HUES48 (cell line): ENCODE data around the gene RBM11.
"Not testable (repeated sequence)": the region's sequence is repeated elsewhere in the genome, so short reads cannot be mapped to it uniquely, and the experiment has no call there.

ENCODE experiments used
- H3K27ac ChIP-seq: one replicate; pipeline ENCODE4 v1.7.0; 2013; ENCODE audit warnings: low read depth, low read length, inconsistent platforms
- H3K27me3 ChIP-seq: 2 replicates; pipeline ENCODE4 v1.6.1; 2013; ENCODE audit warnings: mild to moderate bottlenecking, low read length; ENCODE audit not compliant: control insufficient read depth, insufficient read depth
- H3K36me3 ChIP-seq: 2 replicates; pipeline ENCODE4 v1.6.1; 2013; ENCODE audit warnings: low read length; ENCODE audit not compliant: control insufficient read depth, insufficient read depth
- H3K4me1 ChIP-seq: 2 replicates; pipeline ENCODE4 v1.6.1; 2013; ENCODE audit warnings: mild to moderate bottlenecking, low read length; ENCODE audit not compliant: control insufficient read depth, insufficient read depth
- H3K4me3 ChIP-seq: 2 replicates; pipeline ENCODE4 v1.5.1; 2013; ENCODE audit warnings: mild to moderate bottlenecking, low read depth, low read length
- H3K9ac ChIP-seq: 2 replicates; pipeline ENCODE4 v1.6.1; 2013; ENCODE audit warnings: mild to moderate bottlenecking, low read depth, low read length, moderate library complexity
- H3K9me3 ChIP-seq: 2 replicates; pipeline ENCODE4 v1.6.1; 2013; ENCODE audit warnings: low read length; ENCODE audit not compliant: control insufficient read depth, insufficient read depth

Gene RBM11, protein sequence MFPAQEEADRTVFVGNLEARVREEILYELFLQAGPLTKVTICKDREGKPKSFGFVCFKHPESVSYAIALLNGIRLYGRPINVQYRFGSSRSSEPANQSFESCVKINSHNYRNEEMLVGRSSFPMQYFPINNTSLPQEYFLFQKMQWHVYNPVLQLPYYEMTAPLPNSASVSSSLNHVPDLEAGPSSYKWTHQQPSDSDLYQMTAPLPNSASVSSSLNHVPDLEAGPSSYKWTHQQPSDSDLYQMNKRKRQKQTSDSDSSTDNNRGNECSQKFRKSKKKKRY

DNA sequence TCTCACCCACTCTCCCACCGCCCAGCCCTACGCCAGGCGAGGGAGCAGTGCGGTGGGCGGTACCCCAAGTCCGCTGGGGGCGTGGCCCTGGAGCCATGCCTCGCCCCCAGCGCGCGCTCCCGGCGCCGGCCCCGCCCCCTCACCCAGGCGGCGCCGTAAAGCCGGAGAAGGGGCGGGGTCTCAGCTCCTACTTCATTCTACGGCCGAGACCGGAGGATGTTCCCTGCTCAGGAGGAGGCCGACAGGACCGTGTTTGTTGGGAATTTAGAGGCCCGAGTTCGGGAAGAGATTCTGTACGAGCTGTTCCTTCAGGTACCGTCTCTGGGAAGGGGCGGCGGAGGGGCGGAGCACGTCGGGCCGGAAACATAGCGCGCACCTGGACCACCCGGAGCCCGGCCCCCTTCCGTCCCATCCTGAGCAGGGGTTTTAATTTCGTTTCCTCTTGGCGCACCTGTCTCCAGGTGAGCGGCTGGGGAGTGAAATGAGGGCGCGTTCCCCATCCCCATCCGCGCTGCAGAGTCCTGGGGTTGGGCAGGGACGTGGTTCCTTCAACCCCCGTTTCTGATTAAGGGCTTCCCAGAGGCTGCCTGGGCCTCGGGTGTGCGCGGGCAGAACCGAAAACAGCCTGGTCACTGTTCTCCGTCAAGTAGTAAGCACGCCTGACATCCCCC, at the start of gene RBM11:
Gene RBM11 (plus strand): TSS at position 187 of the 671 bp plus-strand sequence. CDS start 30 bp downstream, at position 217.
- peak within 1 kb of the TSS; percentile 46 for H3K9ac ChIP-seq
- peak within 1 kb of the TSS; percentile 54 for H3K27ac ChIP-seq
- no peaks in the 10 kb centered on the region for H3K27me3 ChIP-seq
- H3K4me1 ChIP-seq: peaks cover 13% of the 10 kb centered on the region; the same call in 1 of the 2 replicates
- no peaks in the 10 kb centered on the region for H3K9me3 ChIP-seq
- H3K4me3 ChIP-seq: peak within 1 kb of the TSS; percentile 99
- H3K36me3 ChIP-seq: no peaks in the 10 kb centered on the region

DNA sequence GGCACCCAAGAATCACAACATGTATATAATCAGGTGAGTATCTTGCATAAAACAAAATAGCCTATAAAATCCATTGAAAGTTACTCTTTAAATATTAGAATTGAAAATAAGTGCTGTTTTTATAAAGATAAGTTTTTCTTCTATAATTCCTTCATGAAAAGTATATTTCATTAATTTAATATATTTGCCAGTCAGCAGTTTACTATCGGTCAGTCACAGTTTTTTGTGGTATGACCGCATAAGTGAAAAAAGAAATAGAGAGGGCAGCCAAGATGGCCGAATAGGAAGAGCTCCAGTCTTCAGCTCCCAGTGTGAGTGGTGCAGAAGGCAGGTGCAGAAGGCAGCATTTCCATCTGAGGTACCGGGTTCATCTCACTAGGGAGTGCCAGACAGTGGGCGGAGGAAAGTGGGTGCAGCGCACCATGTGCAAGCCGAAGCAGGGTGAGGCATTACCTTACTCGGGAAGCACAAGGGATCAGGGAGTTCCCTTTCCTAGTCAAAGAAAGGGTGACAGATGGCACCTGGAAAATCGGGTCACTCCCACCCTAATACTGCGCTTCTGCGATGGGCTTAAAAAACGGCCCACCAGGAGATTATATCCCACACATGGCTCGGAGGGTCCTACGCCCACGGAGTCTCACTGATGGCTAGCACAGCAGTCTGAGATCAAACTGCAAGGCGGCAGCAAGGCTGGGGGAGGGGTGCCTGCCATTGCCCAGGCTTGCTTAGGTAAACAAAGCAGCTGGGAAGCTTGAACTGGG, 49.3 kb upstream of the RBM11 start:
- not testable (repeated sequence) for H3K36me3 ChIP-seq, H3K9ac ChIP-seq, H3K4me1 ChIP-seq, H3K27ac ChIP-seq, H3K27me3 ChIP-seq, H3K4me3 ChIP-seq
- H3K9me3 ChIP-seq: peaks cover 42% of the 10 kb centered on the region

DNA sequence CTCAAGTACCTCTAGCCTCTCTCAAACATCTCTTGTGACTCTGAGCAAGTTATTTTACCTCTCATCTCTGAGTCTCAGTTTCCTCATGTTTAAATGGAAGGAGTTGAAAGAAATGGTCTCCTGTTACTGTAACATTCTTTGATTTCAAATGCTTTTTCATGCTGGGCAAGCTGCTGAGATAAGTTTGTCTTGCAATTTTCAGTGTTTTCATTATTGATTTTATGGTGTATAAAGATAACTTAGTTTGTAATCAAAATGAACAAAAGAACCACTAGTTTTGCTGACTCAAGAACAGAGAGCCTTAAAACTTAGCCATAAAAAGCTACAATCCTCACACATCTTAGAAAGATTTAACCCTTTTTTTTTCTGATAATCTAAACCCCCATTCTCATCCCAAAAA, 9.7 kb upstream of the RBM11 start:
- Histone ChIP-seq H3K4me1 (no peaks in the 10 kb centered on the region), H3K27me3 (no peaks in the 10 kb centered on the region), H3K4me3 (no peak overlapping the region), H3K9ac (no peak overlapping the region), H3K9me3 (peaks cover 3% of the 10 kb centered on the region; the same call in 1 of the 2 replicates), H3K27ac (no peak overlapping the region), H3K36me3 (no peaks in the 10 kb centered on the region)

DNA sequence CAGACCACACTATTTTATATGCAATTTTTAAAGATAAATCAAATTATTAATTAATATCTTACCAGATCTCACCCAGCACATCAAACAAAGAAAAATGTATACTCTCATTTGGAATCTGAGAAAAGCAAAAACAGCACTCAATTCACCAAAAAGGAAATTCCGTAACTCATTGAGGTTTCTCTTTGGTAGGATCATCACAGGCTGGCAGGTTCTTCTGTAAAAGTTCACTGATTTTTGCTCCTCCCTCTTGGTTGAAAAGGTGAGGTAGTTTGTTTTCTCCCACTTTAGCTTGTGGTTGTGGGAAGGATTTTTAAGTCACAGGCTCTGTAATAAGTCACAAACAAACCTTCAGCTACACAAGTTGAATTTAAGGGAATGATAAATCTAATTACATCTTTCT, 5.2 kb upstream of the RBM11 start, which contains the start of gene LIPI:
Gene LIPI (minus strand): TSS at position 218 of the 400 bp plus-strand sequence. CDS start 110 bp downstream, at position 108.
- no peak within 1 kb of the TSS for H3K27ac ChIP-seq

DNA sequence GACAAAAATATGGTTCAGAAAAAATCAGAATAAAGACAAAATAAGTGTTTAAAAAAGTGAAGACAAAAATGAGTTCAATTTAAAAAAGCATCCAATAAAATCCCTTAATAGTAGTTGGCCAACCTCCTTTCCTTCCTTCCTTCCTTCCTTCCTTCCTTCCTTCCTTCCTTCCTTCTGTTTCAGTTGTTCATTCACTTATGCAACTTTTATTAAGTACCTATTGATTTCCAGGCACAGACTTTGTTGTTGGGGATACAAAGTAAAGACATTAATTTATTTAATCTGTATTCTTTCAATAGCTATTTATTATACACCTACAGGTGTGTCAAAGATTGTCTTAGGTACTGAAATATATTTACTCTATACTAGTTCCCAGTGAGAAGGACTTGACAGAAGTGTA, 2.8 kb upstream of the RBM11 start:
- Histone ChIP-seq H3K36me3 (no peaks in the 10 kb centered on the region), H3K27me3 (no peaks in the 10 kb centered on the region), H3K4me3 (no peak overlapping the region), H3K9ac (no peak overlapping the region), H3K9me3 (no peaks in the 10 kb centered on the region), H3K4me1 (peaks cover 6% of the 10 kb centered on the region; the same call in 1 of the 2 replicates), H3K27ac (no peak overlapping the region)

More for the DNA sequence above, 5.2 kb upstream of the RBM11 start, which contains the start of gene LIPI:
- H3K9ac ChIP-seq: no peak within 1 kb of the TSS
- no peaks in the 10 kb centered on the region for H3K4me1 ChIP-seq
- no peaks in the 10 kb centered on the region for H3K36me3 ChIP-seq
- no peaks in the 10 kb centered on the region for H3K9me3 ChIP-seq
- no peak within 1 kb of the TSS for H3K4me3 ChIP-seq
- H3K27me3 ChIP-seq: no peaks in the 10 kb centered on the region

DNA sequence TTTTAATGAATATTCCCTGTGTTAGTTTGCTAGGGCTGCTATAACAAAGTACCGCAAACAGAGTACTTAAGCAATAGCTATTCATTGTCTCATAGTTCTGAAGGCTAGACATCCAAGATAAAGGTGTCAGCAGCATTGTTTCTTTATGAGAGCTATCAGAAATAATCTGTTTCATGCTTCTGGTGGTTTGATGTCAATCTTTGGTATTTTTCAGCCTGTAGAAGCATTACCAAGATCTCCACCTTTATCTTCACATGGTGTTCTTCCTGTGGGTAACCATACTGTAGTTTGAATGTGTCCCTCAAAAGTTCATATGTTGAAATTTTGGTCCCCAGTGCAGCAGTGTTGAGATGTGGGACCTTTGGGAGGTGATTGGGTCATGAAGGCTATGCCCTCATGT, 7.4 kb downstream of the RBM11 start:
- H3K9ac ChIP-seq: no peak overlapping the region
- no peak overlapping the region for H3K4me3 ChIP-seq
- H3K4me1 ChIP-seq: peaks cover 6% of the 10 kb centered on the region; the same call in 1 of the 2 replicates
- H3K9me3 ChIP-seq: no peaks in the 10 kb centered on the region
- H3K27me3 ChIP-seq: no peaks in the 10 kb centered on the region
- no peaks in the 10 kb centered on the region for H3K36me3 ChIP-seq
- no peak overlapping the region for H3K27ac ChIP-seq

DNA sequence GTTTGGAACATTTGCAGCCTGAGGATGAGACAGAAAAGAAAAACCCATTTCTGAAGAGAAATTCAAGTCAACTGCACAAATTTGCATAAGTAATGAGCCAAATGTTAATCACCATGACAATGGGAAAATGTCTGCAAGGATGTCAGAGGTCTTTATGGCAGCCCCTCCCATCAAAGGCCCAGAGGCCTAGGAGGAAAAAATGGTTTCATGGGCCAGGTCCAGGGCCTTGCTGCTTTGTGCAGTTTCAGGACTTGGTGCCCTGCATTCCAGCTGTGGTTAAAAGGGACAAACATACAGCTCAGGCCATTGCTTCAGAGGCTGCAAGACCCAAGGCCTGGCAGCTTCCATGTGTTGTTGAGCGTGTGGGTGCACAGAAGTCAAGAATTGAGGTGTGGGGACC, 13.4 kb downstream of the RBM11 start:
- Histone ChIP-seq H3K4me1 (no peaks in the 10 kb centered on the region), H3K9me3 (peaks cover 24% of the 10 kb centered on the region), H3K4me3 (no peak overlapping the region), H3K27ac (no peak overlapping the region), H3K27me3 (no peaks in the 10 kb centered on the region), H3K36me3 (no peaks in the 10 kb centered on the region), H3K9ac (no peak overlapping the region)

DNA sequence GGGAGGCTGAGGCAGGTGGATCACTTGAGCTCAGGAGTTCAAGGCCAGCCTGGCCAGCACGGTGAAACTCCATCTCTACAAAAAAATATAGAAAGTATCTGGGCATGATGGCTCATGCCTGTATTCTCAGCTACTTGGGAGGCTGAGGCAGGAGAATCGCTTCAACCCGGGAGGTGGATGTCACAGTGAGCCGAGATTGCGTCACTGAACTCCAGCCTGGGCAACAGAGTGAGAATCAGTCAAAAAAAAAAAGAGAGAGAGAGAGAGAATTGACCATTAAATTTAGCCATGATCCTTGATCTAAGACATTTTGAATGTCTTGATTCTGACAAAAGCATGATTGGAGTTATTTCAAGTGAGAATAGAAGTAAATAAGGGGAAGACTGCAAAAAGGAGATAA, 19.1 kb downstream of the RBM11 start:
- Histone ChIP-seq H3K27me3 (no peaks in the 10 kb centered on the region), H3K9ac (no peak overlapping the region), H3K36me3 (no peaks in the 10 kb centered on the region), H3K27ac (no peak overlapping the region), H3K9me3 (peaks cover 10% of the 10 kb centered on the region), H3K4me3 (no peak overlapping the region), H3K4me1 (peaks cover 8% of the 10 kb centered on the region; the same call in 1 of the 2 replicates)

DNA sequence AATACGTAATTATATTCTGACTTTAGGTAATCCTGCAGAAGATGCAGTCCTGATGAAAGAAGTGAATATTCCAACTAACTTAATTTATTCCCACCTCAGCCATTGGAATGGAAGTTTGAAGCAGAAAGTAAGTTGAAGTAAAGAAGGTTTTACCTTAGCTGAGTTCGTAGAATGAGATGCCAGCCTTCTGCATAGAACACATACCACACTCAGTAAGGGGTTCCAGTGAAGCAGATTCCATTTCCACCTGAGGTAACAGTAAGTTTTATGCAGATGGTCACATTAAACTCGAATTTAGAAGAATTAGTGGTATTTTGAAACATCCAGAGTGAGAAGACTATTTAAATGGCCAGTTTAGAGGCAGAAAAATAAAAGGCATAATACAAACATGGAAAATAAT, 20.2 kb downstream of the RBM11 start:
- no peak overlapping the region for H3K4me3 ChIP-seq
- H3K9me3 ChIP-seq: peaks cover 5% of the 10 kb centered on the region
- no peak overlapping the region for H3K27ac ChIP-seq

DNA sequence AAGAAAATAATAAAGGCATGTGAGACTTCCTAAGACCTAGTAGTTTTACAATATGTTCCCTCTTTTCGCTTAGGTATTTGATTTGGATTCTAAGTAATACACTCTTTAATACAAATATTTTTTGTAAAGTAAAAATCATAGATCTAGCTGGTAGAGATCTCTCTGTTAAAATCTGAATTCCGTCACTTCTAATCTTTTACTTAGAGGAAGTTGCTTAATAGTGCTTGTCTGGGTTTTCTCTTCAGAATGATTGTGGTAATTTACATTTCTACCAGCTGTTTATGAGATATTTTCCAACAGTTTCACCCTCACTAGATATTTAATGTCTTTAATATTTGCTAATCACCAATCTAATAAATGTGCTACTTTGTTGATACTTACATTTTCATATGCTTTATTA, 23.3 kb downstream of the RBM11 start:
- peaks cover 13% of the 10 kb centered on the region; the same call in 1 of the 2 replicates for H3K4me1 ChIP-seq
- no peaks in the 10 kb centered on the region for H3K9me3 ChIP-seq
- H3K27me3 ChIP-seq: no peaks in the 10 kb centered on the region
- no peaks in the 10 kb centered on the region for H3K36me3 ChIP-seq
- H3K9ac ChIP-seq: no peak overlapping the region
- no peak overlapping the region for H3K4me3 ChIP-seq
- no peak overlapping the region for H3K27ac ChIP-seq

More for the DNA sequence above, 20.2 kb downstream of the RBM11 start:
- peaks cover 8% of the 10 kb centered on the region; the same call in 1 of the 2 replicates for H3K4me1 ChIP-seq
- H3K9ac ChIP-seq: no peak overlapping the region
- no peaks in the 10 kb centered on the region for H3K36me3 ChIP-seq
- no peaks in the 10 kb centered on the region for H3K27me3 ChIP-seq
